GM12878 (cell line): ENCODE data around the gene SCIMP. TPM values are rescaled to one million over a fixed set of nuclear protein-coding genes. Genes with fewer than 3 reads are reported as not detected.

Experiments used
- ATAC-seq: fragments of 200-7000 bp; cut with Tn5 transposase; 3 replicates; pipeline ENCODE4 v1.9.1; 2020; ENCODE audit warnings: mild to moderate bottlenecking, moderate library complexity
- BruUV-seq: library from RNA; stranded (reverse); fragments of 400-500 nt; replicated peaks from 2 replicates; lab custom pipeline; 2021; lab: Mats Ljungman, UMichigan
- CTCF ChIA-PET: fragments of 300-600 bp; sonication (Branson Sonifier 250); formaldehyde crosslinking; extraction: SDS; loops from one replicate; lab custom pipeline; 2021; ENCODE audit warnings: inconsistent platforms; lab: Yijun Ruan, JAX
- POLR2A ChIA-PET: fragments of 350-600 bp; formaldehyde crosslinking; extraction: SDS; loops from one replicate; lab custom pipeline; 2021; ENCODE audit warnings: inconsistent platforms; lab: Charles Lee
- RAD21 ChIA-PET: fragments of 300-600 bp; sonication (Branson Sonifier 250); formaldehyde crosslinking; loops from one replicate; lab custom pipeline; 2023; ENCODE audit warnings: antibody characterized with exemption; ENCODE audit not compliant: unreplicated experiment; lab: Charles Lee
- SMC1A ChIA-PET: fragments of 300-600 bp; sonication (Branson Sonifier 250); formaldehyde crosslinking; loops from one replicate; lab custom pipeline; 2023; ENCODE audit not compliant: unreplicated experiment, uncharacterized antibody; lab: Charles Lee
- DNase-seq: peaks from one replicate; pipeline ENCODE4 v3.0.0-alpha.2; 2011; ENCODE audit warnings: low read depth, low spot score
- FAIRE-seq: peaks from 3 replicates; lab custom pipeline; 2011; peaks lifted over from hg19 to GRCh38; lab: Jason Lieb, UNC
- H2AFZ ChIP-seq: 2 replicates; pipeline ENCODE4 v1.6.0; 2011; ENCODE audit warnings: low read depth, low read length, control low read depth; ENCODE audit not compliant: control insufficient read depth
- H3K27ac ChIP-seq: 2 replicates; pipeline ENCODE4 v1.5.1; 2011; ENCODE audit warnings: control low read depth; ENCODE audit not compliant: control insufficient read depth, insufficient read depth
- H3K27me3 ChIP-seq, 2 experiments: replicated peaks in 1 of 2; 2 replicates each; pipeline versions ENCODE4 v1.6.0 to v1.6.1; 2011; ENCODE audit warnings: low read length in 1 of 2; ENCODE audit not compliant: control insufficient read depth in 2 of 2, insufficient read depth in 2 of 2
- H3K36me3 ChIP-seq, 2 experiments: 2 replicates each; pipeline ENCODE4 v1.5.1; 2011; ENCODE audit warnings: low read length in 1 of 2; ENCODE audit not compliant: control insufficient read depth in 2 of 2, insufficient read depth in 2 of 2
- H3K4me1 ChIP-seq: 2 replicates; pipeline ENCODE4 v1.6.1; 2011; ENCODE audit warnings: mild to moderate bottlenecking, low read length, moderate library complexity, mixed read lengths; ENCODE audit not compliant: control insufficient read depth, insufficient read depth
- H3K4me2 ChIP-seq: 2 replicates; pipeline ENCODE4 v1.6.0; 2011; ENCODE audit warnings: control low read depth; ENCODE audit not compliant: control insufficient read depth, insufficient read depth
- H3K4me3 ChIP-seq: fragments of 200-600 bp; sonication (generic); 2 replicates; pipeline ENCODE4 v1.5.1; 2016
- H3K79me2 ChIP-seq: 2 replicates; pipeline ENCODE4 v1.6.0; 2011; ENCODE audit warnings: low read length; ENCODE audit not compliant: control insufficient read depth, insufficient read depth
- H3K9ac ChIP-seq: 2 replicates; pipeline ENCODE4 v1.8.0; 2011; ENCODE audit warnings: low read length, control low read depth, mixed read lengths; ENCODE audit not compliant: control insufficient read depth, insufficient read depth
- H3K9me3 ChIP-seq: replicated peaks from 3 replicates; pipeline ENCODE4 v1.5.1; 2011; ENCODE audit warnings: mild to moderate bottlenecking, low read length; ENCODE audit not compliant: control insufficient read depth, insufficient read depth
- H4K20me1 ChIP-seq: 2 replicates; pipeline ENCODE4 v1.6.0; 2011; ENCODE audit not compliant: control insufficient read depth, insufficient read depth
- ATF3 ChIP-seq: IDR thresholded peaks from 2 replicates; pipeline ENCODE4 v1.6.1; 2011; ENCODE audit warnings: low read depth, mild to moderate bottlenecking, low read length, moderate library complexity, borderline replicate concordance; ENCODE audit errors: extremely low read depth
- ATF7 ChIP-seq: fragments of 450-650 bp; IDR thresholded peaks from 2 replicates; pipeline ENCODE4 v1.6.1; 2016; ENCODE audit warnings: low read depth, mild to moderate bottlenecking
- EED ChIP-seq: sonication (generic); IDR thresholded peaks from 2 replicates; pipeline ENCODE4 v1.6.1; 2016; ENCODE audit warnings: antibody characterized with exemption, low read depth
- RAD51 ChIP-seq: fragments of 450-650 bp; IDR thresholded peaks from 2 replicates; pipeline ENCODE4 v1.6.1; 2016; ENCODE audit warnings: moderate library complexity, mild to moderate bottlenecking, inconsistent platforms
- SPI1 ChIP-seq: IDR thresholded peaks from 2 replicates; pipeline ENCODE4 v1.6.1; 2011; ENCODE audit warnings: low read depth, mild to moderate bottlenecking, low read length, moderate library complexity, borderline replicate concordance; ENCODE audit not compliant: insufficient read depth
- STAT1 ChIP-seq: fragments of 450-650 bp; conservative IDR thresholded peaks from 2 replicates; pipeline ENCODE4 v1.6.1; 2014; ENCODE audit warnings: antibody characterized with exemption, mild to moderate bottlenecking
- ZNF24 ChIP-seq: fragments of 450-650 bp; IDR thresholded peaks from 2 replicates; pipeline ENCODE4 v1.6.1; 2017; ENCODE audit warnings: antibody characterized with exemption, mild to moderate bottlenecking
- WGBS: methylation state at CpG from one replicate; pipeline ENCODE4 v1.1.6; 2016; ENCODE audit warnings: low lambda C conversion rate; ENCODE audit not compliant: insufficient replicate concordance, insufficient coverage; ENCODE audit errors: missing lambda C conversion rate; 5-methylcytosine and 5-hydroxymethylcytosine counted together
- in situ Hi-C: fragments of 300-500 bp; cut with MboI; formaldehyde crosslinking; loops from 9 replicates; pipeline ENCODE4 v1.14.3; 2018; ENCODE audit warnings: mixed read lengths
- intact Hi-C: fragments of 100-400 bp; cut with micrococcal nuclease; formaldehyde crosslinking; loops from one replicate; pipeline ENCODE4 v1.14.2; 2022; ENCODE audit not compliant: unreplicated experiment
- polyA plus RNA-seq, 11 experiments: library from polyadenylated mRNA; depleted of rRNA in 4 of 11; unstranded in 6 of 11; stranded (reverse) in 5 of 11; fragments of >200 nt; fragmentation: Nextera tagmentation in 4 of 11; fragmentation: Illumina TruSeq in 1 of 11; extraction: Ambion mirVana in 4 of 11; extraction: Trizol in 1 of 11; gene quantifications; 1 replicate in 1 of 11; 2 replicates in 10 of 11; pipeline versions ENCODE4 v1.2.1 to v1.2.3, GENCODE V29; 2011 to 2016; ENCODE audit warnings: inconsistent platforms in 2 of 11, missing spikeins in 2 of 11, low read depth in 1 of 11
- total RNA-seq, 4 experiments: library from RNA; depleted of rRNA in 3 of 4; stranded (reverse); fragments of >200 nt in 3 of 4; fragmentation: Illumina TruSeq in 1 of 4; extraction: Trizol in 1 of 4; gene quantifications; 2 replicates each; pipeline versions ENCODE4 v1.2.1 to v1.2.3, GENCODE V29; 2013 to 2021
- TF ChIP-seq, protein P1 (sequence below): fragments of 450-650 bp; formaldehyde crosslinking; IDR thresholded peaks from 2 replicates; pipeline ENCODE4 v1.5.0; 2022; ENCODE audit warnings: mild to moderate bottlenecking, missing genetic modification characterization

SCIMP gene
- total and polyA plus RNA-seq, 10 of the 15 experiments (the other 5 are each of a cell fraction or from before 2014, with no cell fraction given) = 56.7 to 151 (median 95.0) TPM

DNA sequence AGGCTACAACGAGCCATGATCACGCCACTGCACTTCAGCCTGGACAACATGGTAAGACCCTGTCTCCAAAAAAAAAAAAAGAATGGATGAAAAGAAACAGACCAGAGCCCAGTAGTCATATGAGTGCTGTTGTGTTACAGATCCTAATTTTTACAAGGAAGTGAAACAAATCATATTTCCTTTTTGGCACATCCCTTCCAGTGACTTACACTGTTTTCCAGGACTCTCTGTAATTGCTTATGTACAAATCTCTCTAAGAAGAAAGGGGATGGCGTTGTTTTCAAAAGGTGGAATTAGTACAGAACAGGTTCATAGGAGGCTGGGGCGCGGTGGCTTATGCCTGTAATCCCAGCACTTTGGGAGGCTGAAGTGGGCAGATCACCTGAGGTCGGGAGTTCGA lies 23.2 kb downstream of the SCIMP start:
- H3K4me2 ChIP-seq = peak overlapping the region; percentile 61
- H3K27ac ChIP-seq = peak overlapping the region; percentile 88
- DNase-seq = no peak
- no TSS peak for BruUV-seq
- POLR2A ChIA-PET = interaction anchor here (0.6 to 3.4 kb wide), 10 partner anchors 8 to 91 kb away, joined by 3 to 52 read pairs (median 5); no protein-coding TSS in a partner anchor
- peaks cover 9 to 21% of the 10 kb centered on the region in 2 experiments for H3K36me3 ChIP-seq
- H3K4me3 ChIP-seq = no peak overlapping the region
- TF ChIP-seq SPI1 (peak; percentile 43; the same call in 1 of the 2 replicates), RAD51 (no peak)
- RAD21 ChIA-PET = interaction anchor here (0.8 to 4.1 kb wide), 5 partner anchors 13 to 30 kb away, joined by 3 to 49 read pairs (median 10); no protein-coding TSS in a partner anchor
- ATAC-seq = no peak; the same call in 1 of the 3 replicates
- no peak overlapping the region for H2AFZ ChIP-seq
- SMC1A ChIA-PET = interaction anchor here (0.9 to 5.7 kb wide), 6 partner anchors 11 to 30 kb away, joined by 3 to 57 read pairs (median 8); no protein-coding TSS in a partner anchor
- in situ Hi-C loops (loop anchor here (25.0 kb wide), 1 partner anchor 1499 kb away; the partner anchor contains the start of gene HASPIN), intact Hi-C loops (no loop called here)
- 59% methylated on average over 7 of the region's 7 CpGs for WGBS
- H3K4me1 ChIP-seq = peaks cover 50% of the 10 kb centered on the region
- H4K20me1 ChIP-seq = no peaks in the 10 kb centered on the region
- CTCF ChIA-PET = interaction anchor here (1.3 to 3.1 kb wide), 6 partner anchors 10 to 24 kb away, joined by 4 to 11 read pairs (median 8); partner anchors contain the start of gene SCIMP
- H3K27me3 ChIP-seq = no peaks in the 10 kb centered on the region
- H3K79me2 ChIP-seq = no peaks in the 10 kb centered on the region; the same call in none of the 2 replicates
- no peak overlapping the region; the same call in 1 of the 2 replicates for H3K9ac ChIP-seq
- H3K9me3 ChIP-seq = no peaks in the 10 kb centered on the region; the same call in 2 of the 3 replicates
- no peak for FAIRE-seq

DNA sequence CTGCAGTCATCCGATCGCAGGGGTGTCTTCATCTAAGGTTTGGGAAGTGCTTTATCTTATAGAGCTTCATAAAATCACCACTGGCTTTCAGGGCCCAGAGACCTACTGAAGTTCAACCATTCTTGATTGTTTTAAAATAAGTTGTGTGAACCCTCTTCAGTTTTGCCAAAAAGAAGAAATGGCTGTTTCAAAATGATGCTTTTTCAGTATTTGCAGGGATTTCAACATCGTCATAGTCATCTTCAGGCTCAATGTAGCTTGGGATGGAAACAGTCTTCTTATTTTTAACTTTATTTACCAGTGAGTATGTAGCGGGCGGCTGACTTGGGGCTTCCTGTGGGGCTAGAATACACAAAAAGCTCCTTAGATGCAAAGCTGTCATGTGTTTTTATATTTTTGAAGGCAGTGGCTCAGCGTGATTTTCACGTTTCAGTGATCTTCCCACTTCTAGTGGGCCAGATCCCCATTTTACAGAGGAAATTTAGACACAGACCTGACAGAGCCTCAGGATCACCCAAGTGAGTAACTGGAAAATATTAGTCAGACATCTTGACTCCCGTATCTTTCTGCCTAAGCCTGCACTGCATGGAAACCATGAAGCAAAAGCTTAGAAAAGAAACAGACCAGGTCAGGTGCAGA lies 23.9 kb downstream of the SCIMP start:
- FAIRE-seq (no peak), ATAC-seq (peak; percentile 70), DNase-seq (peak; percentile 73)
- in situ Hi-C loops = loop anchor here (25.0 kb wide), 1 partner anchor 1498 kb away; the partner anchor contains the start of gene HASPIN
- Histone ChIP-seq H3K9ac (peak overlapping the region; percentile 24), H3K79me2 (no peaks in the 10 kb centered on the region; the same call in none of the 2 replicates), H2AFZ (no peak overlapping the region), H3K9me3 (no peaks in the 10 kb centered on the region; the same call in 2 of the 3 replicates), H3K4me3 (no peak overlapping the region), H3K4me1 (peaks cover 53% of the 10 kb centered on the region), H3K4me2 (peak overlapping the region; percentile 61), H3K36me3 (peaks cover 9 to 21% of the 10 kb centered on the region in 2 experiments), H3K27me3 (no peaks in the 10 kb centered on the region), H4K20me1 (no peaks in the 10 kb centered on the region), H3K27ac (peak overlapping the region; percentile 88)
- intact Hi-C loops = no loop called here
- ChIA-PET RAD21 (interaction anchor here (0.8 to 4.1 kb wide), 6 partner anchors 9 to 31 kb away, joined by 3 to 49 read pairs (median 6); no protein-coding TSS in a partner anchor), SMC1A (interaction anchor here (0.9 to 5.7 kb wide), 9 partner anchors 11 to 85 kb away, joined by 3 to 57 read pairs (median 4); partner anchors contain the start of gene SCIMP), POLR2A (interaction anchor here (0.6 to 3.4 kb wide), 10 partner anchors 9 to 31 kb away, joined by 3 to 52 read pairs (median 5); partner anchors contain the start of gene SCIMP), CTCF (interaction anchor here (1.3 to 3.1 kb wide), 6 partner anchors 9 to 25 kb away, joined by 4 to 11 read pairs (median 6); partner anchors contain the start of gene SCIMP)
- WGBS = 17% methylated on average over 8 of the region's 8 CpGs
- BruUV-seq = no TSS peak
- peak; percentile 58; the same call in 1 of the 2 replicates for TF ChIP-seq ZNF24
- TF ChIP-seq RAD51 = peak; percentile 47; the same call in 1 of the 2 replicates
- TF ChIP-seq, protein P1, sequence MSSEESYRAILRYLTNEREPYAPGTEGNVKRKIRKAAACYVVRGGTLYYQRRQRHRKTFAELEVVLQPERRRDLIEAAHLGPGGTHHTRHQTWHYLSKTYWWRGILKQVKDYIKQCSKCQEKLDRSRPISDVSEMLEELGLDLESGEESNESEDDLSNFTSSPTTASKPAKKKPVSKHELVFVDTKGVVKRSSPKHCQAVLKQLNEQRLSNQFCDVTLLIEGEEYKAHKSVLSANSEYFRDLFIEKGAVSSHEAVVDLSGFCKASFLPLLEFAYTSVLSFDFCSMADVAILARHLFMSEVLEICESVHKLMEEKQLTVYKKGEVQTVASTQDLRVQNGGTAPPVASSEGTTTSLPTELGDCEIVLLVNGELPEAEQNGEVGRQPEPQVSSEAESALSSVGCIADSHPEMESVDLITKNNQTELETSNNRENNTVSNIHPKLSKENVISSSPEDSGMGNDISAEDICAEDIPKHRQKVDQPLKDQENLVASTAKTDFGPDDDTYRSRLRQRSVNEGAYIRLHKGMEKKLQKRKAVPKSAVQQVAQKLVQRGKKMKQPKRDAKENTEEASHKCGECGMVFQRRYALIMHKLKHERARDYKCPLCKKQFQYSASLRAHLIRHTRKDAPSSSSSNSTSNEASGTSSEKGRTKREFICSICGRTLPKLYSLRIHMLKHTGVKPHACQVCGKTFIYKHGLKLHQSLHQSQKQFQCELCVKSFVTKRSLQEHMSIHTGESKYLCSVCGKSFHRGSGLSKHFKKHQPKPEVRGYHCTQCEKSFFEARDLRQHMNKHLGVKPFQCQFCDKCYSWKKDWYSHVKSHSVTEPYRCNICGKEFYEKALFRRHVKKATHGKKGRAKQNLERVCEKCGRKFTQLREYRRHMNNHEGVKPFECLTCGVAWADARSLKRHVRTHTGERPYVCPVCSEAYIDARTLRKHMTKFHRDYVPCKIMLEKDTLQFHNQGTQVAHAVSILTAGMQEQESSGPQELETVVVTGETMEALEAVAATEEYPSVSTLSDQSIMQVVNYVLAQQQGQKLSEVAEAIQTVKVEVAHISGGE (CRISPR knock-in tag) = no peak
- TF ChIP-seq STAT1 = no peak
- no peak for TF ChIP-seq ATF3
- no peak for TF ChIP-seq ATF7
- no peak for TF ChIP-seq EED
